H1 (cell line): ENCODE data around the gene TMEM154. TPM values are rescaled to one million over a fixed set of nuclear protein-coding genes. Genes with fewer than 3 reads are reported as not detected.

Experiments
- CTCF ChIA-PET: fragments of 300-600 bp; sonication (Branson Sonifier 250); formaldehyde crosslinking; loops from one replicate; lab custom pipeline; 2021; ENCODE audit not compliant: partially characterized antibody; lab: Charles Lee
- POLR2A ChIA-PET: fragments of 300-600 bp; sonication (Branson Sonifier 250); formaldehyde crosslinking; loops from one replicate; lab custom pipeline; 2021; ENCODE audit warnings: inconsistent platforms; ENCODE audit not compliant: partially characterized antibody; lab: Charles Lee
- DNase-seq, 2 experiments: peaks; one replicate each; pipeline versions ENCODE4 v3.0.0 to v3.0.0-alpha.2; 2010 to 2022; ENCODE audit warnings: low spot score in 2 of 2, low read depth in 1 of 2, mixed read lengths in 1 of 2
- FAIRE-seq: peaks from 2 replicates; lab custom pipeline; 2011; peaks lifted over from hg19 to GRCh38; lab: Jason Lieb, UNC
- H2AFZ ChIP-seq: 2 replicates; pipeline ENCODE4 v1.8.1; 2012; ENCODE audit warnings: low read length, inconsistent platforms
- H2AK5ac ChIP-seq: 2 replicates; pipeline ENCODE4 v1.6.1; 2013; ENCODE audit warnings: low read depth, low read length
- H2BK120ac ChIP-seq: replicated peaks from 2 replicates; pipeline ENCODE3; 2013; ENCODE audit warnings: low read depth, low read length, inconsistent platforms
- H2BK12ac ChIP-seq: 2 replicates; pipeline ENCODE4 v1.6.1; 2013; ENCODE audit warnings: low read depth, low read length
- H2BK15ac ChIP-seq: 2 replicates; pipeline ENCODE4 v1.6.1; 2013; ENCODE audit warnings: low read length
- H2BK20ac ChIP-seq: 2 replicates; pipeline ENCODE4 v1.6.1; 2013; ENCODE audit warnings: low read length
- H2BK5ac ChIP-seq: 2 replicates; pipeline ENCODE4 v1.6.1; 2013; ENCODE audit warnings: low read depth, low read length
- H3K14ac ChIP-seq: 2 replicates; pipeline ENCODE4 v1.6.1; 2013; ENCODE audit warnings: inconsistent platforms; ENCODE audit not compliant: insufficient read length
- H3K18ac ChIP-seq: 2 replicates; pipeline ENCODE4 v1.6.1; 2013; ENCODE audit warnings: low read length; ENCODE audit errors: extremely low read depth
- H3K23ac ChIP-seq: 2 replicates; pipeline ENCODE4 v1.6.1; 2013; ENCODE audit warnings: inconsistent platforms; ENCODE audit not compliant: insufficient read length
- H3K23me2 ChIP-seq: 2 replicates; pipeline ENCODE4 v1.6.1; 2013; ENCODE audit warnings: low read depth, low read length
- H3K27ac ChIP-seq: 2 replicates; pipeline ENCODE4 v1.6.1; 2011; ENCODE audit warnings: low read depth, low read length, inconsistent platforms
- H3K27me3 ChIP-seq, 4 experiments: replicated peaks in 1 of 4; 1 replicate in 1 of 4; 2 replicates in 3 of 4; pipeline versions ENCODE4 v1.6.1 to v1.8.1; 2011 to 2013; ENCODE audit warnings: low read length in 3 of 4, mild to moderate bottlenecking in 3 of 4, inconsistent platforms in 2 of 4, mixed read lengths in 2 of 4, moderate library complexity in 1 of 4; ENCODE audit not compliant: control insufficient read depth in 3 of 4, insufficient read depth in 3 of 4; ENCODE audit errors: extremely low read depth in 1 of 4
- H3K36me3 ChIP-seq, 4 experiments: 2 replicates each; pipeline versions ENCODE4 v1.6.1 to v1.8.1; 2011 to 2013; ENCODE audit warnings: mild to moderate bottlenecking in 4 of 4, low read length in 3 of 4, moderate library complexity in 2 of 4, control low read depth in 1 of 4, inconsistent platforms in 1 of 4; ENCODE audit not compliant: insufficient read depth in 4 of 4, control insufficient read depth in 2 of 4
- H3K4ac ChIP-seq: replicated peaks from 2 replicates; pipeline ENCODE3; 2013; ENCODE audit warnings: low read length, low read depth, mixed read lengths, inconsistent platforms; ENCODE audit not compliant: insufficient read length
- H3K4me1 ChIP-seq, 4 experiments: replicated peaks in 1 of 4; 1 replicate in 1 of 4; 2 replicates in 3 of 4; pipeline versions ENCODE4 v1.6.1 to v1.8.1; 2011 to 2013; ENCODE audit warnings: low read length in 3 of 4, inconsistent platforms in 2 of 4, mixed read lengths in 1 of 4; ENCODE audit not compliant: insufficient read depth in 4 of 4, control insufficient read depth in 3 of 4
- H3K4me2 ChIP-seq, 2 experiments: 2 replicates each; pipeline versions ENCODE4 v1.6.1 to v1.8.1; 2011 to 2013; ENCODE audit warnings: low read depth in 2 of 2, low read length in 2 of 2, control low read depth in 1 of 2, inconsistent platforms in 1 of 2, mild to moderate bottlenecking in 1 of 2; ENCODE audit not compliant: insufficient read depth in 1 of 2
- H3K4me3 ChIP-seq, 4 experiments: fragments of 200-600, 300-600 bp in 1 of 4; sonication (generic), shearing (Covaris generic), sonication (Bioruptor Twin) in 1 of 4; 2 replicates each; pipeline versions ENCODE4 v1.5.1 to v1.8.1; 2011 to 2016; ENCODE audit warnings: low read length in 4 of 4, low read depth in 3 of 4, control low read depth in 2 of 4, inconsistent platforms in 2 of 4, mild to moderate bottlenecking in 2 of 4, mixed read lengths in 1 of 4, moderate library complexity in 1 of 4; ENCODE audit not compliant: insufficient read depth in 2 of 4; ENCODE audit errors: extremely low read depth in 1 of 4
- H3K56ac ChIP-seq: replicated peaks from 2 replicates; pipeline ENCODE3; 2013; ENCODE audit warnings: low read depth, mild to moderate bottlenecking, mixed read lengths, low read length, inconsistent platforms; ENCODE audit not compliant: insufficient read length
- H3K79me1 ChIP-seq: 2 replicates; pipeline ENCODE4 v1.6.1; 2013; ENCODE audit warnings: low read depth, low read length, control low read depth
- H3K79me2 ChIP-seq, 2 experiments: 2 replicates each; pipeline versions ENCODE4 v1.6.1 to v1.8.1; 2012 to 2013; ENCODE audit warnings: low read length in 2 of 2, mild to moderate bottlenecking in 2 of 2, inconsistent platforms in 1 of 2; ENCODE audit not compliant: insufficient read depth in 2 of 2, control insufficient read depth in 1 of 2
- H3K9ac ChIP-seq, 4 experiments: replicated peaks in 1 of 4; 1 replicate in 1 of 4; 2 replicates in 3 of 4; pipeline versions ENCODE4 v1.6.1 to v1.8.1; 2011 to 2013; ENCODE audit warnings: low read depth in 3 of 4, low read length in 3 of 4, control low read depth in 2 of 4, mild to moderate bottlenecking in 2 of 4, moderate library complexity in 2 of 4, inconsistent platforms in 1 of 4; ENCODE audit errors: extremely low read depth in 1 of 4
- H3K9me3 ChIP-seq, 2 experiments: 2 replicates each; pipeline versions ENCODE4 v1.6.1 to v1.8.1; 2012 to 2013; ENCODE audit warnings: mild to moderate bottlenecking in 2 of 2, moderate library complexity in 2 of 2, control low read depth in 1 of 2, inconsistent platforms in 1 of 2, low read depth in 1 of 2, low read length in 1 of 2, mixed read lengths in 1 of 2; ENCODE audit not compliant: insufficient read depth in 2 of 2
- H4K20me1 ChIP-seq, 2 experiments: replicated peaks in 1 of 2; 2 replicates each; pipeline versions ENCODE3 to v1.8.1; 2011 to 2013; ENCODE audit warnings: inconsistent platforms in 2 of 2, low read length in 2 of 2, mild to moderate bottlenecking in 1 of 2; ENCODE audit not compliant: insufficient read depth in 2 of 2, control insufficient read depth in 1 of 2
- H4K5ac ChIP-seq: 2 replicates; pipeline ENCODE4 v1.6.1; 2013; ENCODE audit warnings: low read length, low read depth, mixed read lengths, inconsistent platforms; ENCODE audit not compliant: insufficient read length
- H4K8ac ChIP-seq: 2 replicates; pipeline ENCODE4 v1.8.0; 2013; ENCODE audit warnings: mild to moderate bottlenecking, moderate library complexity, low read length, inconsistent platforms; ENCODE audit not compliant: insufficient read depth; ENCODE audit errors: extremely low read depth
- H4K91ac ChIP-seq: replicated peaks from 2 replicates; pipeline ENCODE3; 2013; ENCODE audit warnings: low read length, mixed read lengths, inconsistent platforms; ENCODE audit not compliant: insufficient read length
- BCL11A ChIP-seq, 2 experiments: IDR thresholded peaks; one replicate each; pipeline ENCODE4 v1.6.1; 2011; ENCODE audit warnings: low read depth in 2 of 2, low read length in 2 of 2, mild to moderate bottlenecking in 2 of 2
- CHD1 ChIP-seq: IDR thresholded peaks from 2 replicates; pipeline ENCODE4 v1.6.1; 2012; ENCODE audit warnings: low read depth, low read length, improper control_type of control experiment
- CTBP2 ChIP-seq: IDR thresholded peaks from 2 replicates; pipeline ENCODE4 v1.7.0; 2011; ENCODE audit warnings: borderline replicate concordance, mild to moderate bottlenecking, moderate library complexity, mixed read lengths, low read length; ENCODE audit not compliant: insufficient read depth, insufficient read length
- EP300 ChIP-seq, 2 experiments: IDR thresholded peaks; 1 replicate in 1 of 2; 2 replicates in 1 of 2; pipeline ENCODE4 v1.6.1; 2011 to 2012; ENCODE audit warnings: low read depth in 2 of 2, low read length in 2 of 2, mild to moderate bottlenecking in 2 of 2, borderline replicate concordance in 1 of 2, inconsistent platforms in 1 of 2, moderate library complexity in 1 of 2
- PHF8 ChIP-seq: fragments of 200-600 bp; sonication (generic); conservative IDR thresholded peaks from 2 replicates; pipeline ENCODE4 v1.7.1; 2012; ENCODE audit warnings: low read depth, mild to moderate bottlenecking, inconsistent platforms, low read length, moderate library complexity
- POLR2A ChIP-seq, 2 experiments: IDR thresholded peaks; 1 replicate in 1 of 2; 2 replicates in 1 of 2; pipeline ENCODE4 v1.6.1; 2011; ENCODE audit warnings: low read depth in 2 of 2, low read length in 2 of 2, mild to moderate bottlenecking in 2 of 2; ENCODE audit errors: control extremely low read depth in 1 of 2
- RFX5 ChIP-seq: IDR thresholded peaks from 2 replicates; pipeline ENCODE4 v1.6.1; 2011; ENCODE audit warnings: low read depth, low read length, improper control_type of control experiment, borderline replicate concordance
- SIN3A ChIP-seq, 2 experiments: IDR thresholded peaks in 1 of 2; conservative IDR thresholded peaks in 1 of 2; 2 replicates each; pipeline ENCODE4 v1.6.1; 2011 to 2012; ENCODE audit warnings: low read length in 2 of 2, improper control_type of control experiment in 1 of 2, low read depth in 1 of 2, mild to moderate bottlenecking in 1 of 2
- SIRT6 ChIP-seq: IDR thresholded peaks from one replicate; pipeline ENCODE4 v1.7.1; 2012; ENCODE audit warnings: low read length, inconsistent platforms
- SIX5 ChIP-seq: IDR thresholded peaks from 2 replicates; pipeline ENCODE4 v1.6.1; 2011; ENCODE audit warnings: mild to moderate bottlenecking, low read depth, low read length
- SP2 ChIP-seq: IDR thresholded peaks from 2 replicates; pipeline ENCODE4 v1.6.1; 2012; ENCODE audit warnings: mild to moderate bottlenecking, low read length, inconsistent platforms
- TCF12 ChIP-seq: IDR thresholded peaks from 2 replicates; pipeline ENCODE4 v1.6.1; 2011; ENCODE audit warnings: low read depth, mild to moderate bottlenecking, low read length
- WGBS, 2 experiments: shearing (Covaris generic) in 1 of 2; methylation state at CpG; one replicate each; pipeline versions ENCODE4 v1.1.6 to v1.1.7; 2013 to 2015; ENCODE audit warnings: low lambda C conversion rate in 2 of 2, mixed read lengths in 2 of 2, inconsistent platforms in 1 of 2, low coverage in 1 of 2, missing lambda C conversion rate in 1 of 2; ENCODE audit not compliant: insufficient replicate concordance in 2 of 2, insufficient coverage in 1 of 2, insufficient read length in 1 of 2; ENCODE audit errors: extremely low coverage in 1 of 2, missing lambda C conversion rate in 1 of 2; 5-methylcytosine and 5-hydroxymethylcytosine counted together
- polyA plus RNA-seq, 7 experiments: library from polyadenylated mRNA; depleted of rRNA in 3 of 7; stranded (reverse) in 5 of 7; unstranded in 2 of 7; fragments of >200 nt in 5 of 7; fragments of 200-250 nt in 2 of 7; gene quantifications; 1 replicate in 5 of 7; 2 replicates in 1 of 7; 4 replicates in 1 of 7; pipeline versions ENCODE4 v1.2.1 to v1.2.3, GENCODE V29; 2011 to 2013; ENCODE audit warnings: missing spikeins in 2 of 7, mixed read lengths in 2 of 7
- total RNA-seq: library from RNA; stranded (reverse); fragmentation: NEBNext Ultra II Directional; extraction: Animal tissue kit (Norgen Biotek cat#: 25700); gene quantifications from 2 replicates; pipeline ENCODE4 v1.2.1, GENCODE V29; 2021

TMEM154 gene
- total and polyA plus RNA-seq, 2 of the 8 experiments (the other 6 are each of a cell fraction or from before 2014, with no cell fraction given), result 0.33 to 1.2 TPM

DNA sequence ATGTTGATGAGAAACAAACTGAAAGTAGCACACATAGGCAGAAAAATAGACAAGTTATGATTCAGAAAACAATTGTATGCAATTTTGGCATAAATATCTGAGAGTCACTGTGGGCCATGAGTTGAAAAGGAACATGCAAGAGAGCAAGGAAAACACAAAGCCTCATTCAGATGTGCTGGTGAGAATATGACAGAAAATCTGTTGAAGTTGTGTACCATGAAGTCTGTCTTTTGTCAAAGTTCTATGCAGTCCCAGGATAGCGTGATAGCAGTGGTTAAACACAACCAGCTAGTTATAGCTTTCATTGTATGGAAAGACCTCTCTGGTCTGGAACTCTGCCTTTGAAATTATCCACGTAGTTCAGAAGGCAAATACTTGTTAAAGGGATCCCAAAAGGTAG is 53.0 kb downstream of the TMEM154 start:
- CTCF ChIA-PET, result interaction anchor here (1.2 to 3.9 kb wide), 4 partner anchors 13 to 126 kb away, joined by 3 to 23 read pairs (median 4); no protein-coding TSS in a partner anchor
- POLR2A ChIA-PET, result no interaction called here
- TF ChIP-seq CTBP2, result no peak
- TF ChIP-seq TCF12, result no peak
- no peak for TF ChIP-seq SIX5
- no peak for TF ChIP-seq POLR2A (IDR thresholded peaks at IDR 0.05; ENCODE audit: control extremely low read depth in 1 of 2, low read depth in 2 of 2, low read length in 2 of 2)
- TF ChIP-seq BCL11A (IDR thresholded peaks at IDR 0.05; ENCODE audit: low read depth in 2 of 2, low read length in 2 of 2), result no peak
- TF ChIP-seq SIRT6, result no peak
- TF ChIP-seq EP300 (IDR thresholded peaks at IDR 0.05; ENCODE audit: borderline replicate concordance in 1 of 2, low read depth in 2 of 2, low read length in 2 of 2), result no peak
- no peak for TF ChIP-seq SIN3A (conservative IDR thresholded peaks at IDR 0.05 in 1 of 2, IDR thresholded peaks at IDR 0.05 in 1 of 2; ENCODE audit: low read depth in 1 of 2, low read length in 2 of 2)
- no peak for TF ChIP-seq SP2
- no peak for TF ChIP-seq PHF8
- no peak for TF ChIP-seq CHD1
- TF ChIP-seq RFX5, result no peak
- Histone ChIP-seq H2AK5ac (no peak overlapping the region), H3K79me2 (no peaks in the 10 kb centered on the region), H3K4ac (no peak overlapping the region), H3K9me3 (no peaks in the 10 kb centered on the region; a peak in 1 of 4 replicates), H3K9ac (no peak overlapping the region), H3K27ac (no peak overlapping the region), H2AFZ (peak overlapping the region; percentile 32; the same call in 1 of the 2 replicates), H3K27me3 (no peaks in the 10 kb centered on the region), H4K91ac (no peak overlapping the region), H3K4me2 (no peak overlapping the region), H3K23ac (no peak overlapping the region), H4K5ac (no peak overlapping the region), H4K8ac (no peak overlapping the region), H2BK120ac (no peak overlapping the region), H2BK12ac (no peak overlapping the region), H3K4me3 (no peak overlapping the region), H3K18ac (no peak overlapping the region), H2BK15ac (no peak overlapping the region), H3K23me2 (no peaks in the 10 kb centered on the region), H3K56ac (no peak overlapping the region), H3K4me1 (no peaks in the 10 kb centered on the region), H2BK5ac (no peak overlapping the region), H2BK20ac (no peak overlapping the region), H4K20me1 (no peaks in the 10 kb centered on the region), H3K79me1 (no peaks in the 10 kb centered on the region), H3K14ac (no peak overlapping the region), H3K36me3 (no peaks in the 10 kb centered on the region)
- no peak for FAIRE-seq
- WGBS, 2 experiments, result 90% methylated on average over 2 of the region's 2 CpGs; no CpG with 5 or more reads in 1 of the 2 experiments
- DNase-seq, result no peak
